HCT116 (cell line): ENCODE data around the gene CELF1. TPM values are rescaled to one million over a fixed set of nuclear protein-coding genes. Genes with fewer than 3 reads are reported as not detected.

Experiments used
- ATAC-seq: fragments of 200-7000 bp; cut with Tn5 transposase; 2 replicates; pipeline ENCODE4 v1.9.1; 2020; ENCODE audit warnings: mild to moderate bottlenecking, moderate library complexity
- BruUV-seq: library from RNA; stranded (reverse); fragments of 400-500 nt; replicated peaks from 2 replicates; lab custom pipeline; 2021; lab: Mats Ljungman, UMichigan
- CTCF ChIA-PET: fragments of 300-600 bp; sonication (Branson Sonifier 250); formaldehyde crosslinking; loops from one replicate; lab custom pipeline; 2021; ENCODE audit warnings: antibody characterized with exemption; lab: Charles Lee
- POLR2A ChIA-PET: fragments of 300-600, 350-600 bp; sonication (Branson Sonifier 250); formaldehyde crosslinking; loops from one replicate; lab custom pipeline; 2021; ENCODE audit warnings: antibody characterized with exemption; lab: Charles Lee
- RAD21 ChIA-PET, 2 experiments: fragments of 300-600 bp; sonication (Branson Sonifier 250); formaldehyde crosslinking; loops; one replicate each; lab custom pipeline; 2023; ENCODE audit warnings: low total read pairs in 2 of 2; ENCODE audit not compliant: uncharacterized antibody in 2 of 2, unreplicated experiment in 2 of 2, low non-redundant PET in 1 of 2; lab: Charles Lee
- DNase-seq: peaks from one replicate; pipeline ENCODE4 v3.0.0-alpha.2; 2010; ENCODE audit warnings: low read depth, low spot score
- H2AFZ ChIP-seq: fragments of 200-600 bp; shearing (Covaris generic), sonication (generic); 2 replicates; pipeline ENCODE4 v1.6.1; 2017; ENCODE audit warnings: low read depth, mixed run types, mixed read lengths, antibody characterized with exemption, low read length; ENCODE audit not compliant: poor library complexity, severe bottlenecking
- H3K27ac ChIP-seq: 2 replicates; pipeline ENCODE4 v1.5.1; 2012; ENCODE audit warnings: low read depth, low read length
- H3K27me3 ChIP-seq: fragments of 200-600 bp; sonication (generic); 2 replicates; pipeline ENCODE4 v1.6.1; 2016; ENCODE audit warnings: mixed run types, low read length, mixed read lengths; ENCODE audit not compliant: insufficient read depth
- H3K36me3 ChIP-seq, 2 experiments: fragments of 200-500 bp in 1 of 2; fragments of 200-600 bp in 1 of 2; sonication (Bioruptor generic) in 1 of 2; sonication (generic) in 1 of 2; 2 replicates each; pipeline versions ENCODE4 v1.5.1 to v1.6.1; 2014 to 2016; ENCODE audit warnings: low read length in 2 of 2, inconsistent platforms in 1 of 2, mixed read lengths in 1 of 2, mixed run types in 1 of 2; ENCODE audit not compliant: insufficient read depth in 2 of 2, control insufficient read depth in 1 of 2
- H3K4me1 ChIP-seq, 2 experiments: fragments of 200-600 bp in 1 of 2; sonication (generic) in 1 of 2; 2 replicates each; pipeline versions ENCODE4 v1.5.1 to v1.6.1; 2012 to 2017; ENCODE audit warnings: low read length in 2 of 2, inconsistent platforms in 1 of 2, mild to moderate bottlenecking in 1 of 2, mixed read lengths in 1 of 2, mixed run types in 1 of 2, moderate library complexity in 1 of 2; ENCODE audit not compliant: insufficient read depth in 2 of 2, control insufficient read depth in 1 of 2
- H3K4me2 ChIP-seq: fragments of 200-600 bp; sonication (generic); 2 replicates; pipeline ENCODE4 v1.6.1; 2017; ENCODE audit warnings: mixed run types, low read length, mixed read lengths
- H3K4me3 ChIP-seq, 2 experiments: fragments of 200-600 bp in 1 of 2; sonication (generic) in 1 of 2; replicated peaks in 1 of 2; 2 replicates each; pipeline ENCODE4 v1.5.1; 2011 to 2016; ENCODE audit warnings: low read length in 2 of 2, control low read depth in 1 of 2, low read depth in 1 of 2, mild to moderate bottlenecking in 1 of 2, mixed read lengths in 1 of 2, mixed run types in 1 of 2
- H3K79me2 ChIP-seq: fragments of 200-600 bp; sonication (generic); 2 replicates; pipeline ENCODE4 v1.6.1; 2017; ENCODE audit warnings: mild to moderate bottlenecking, mixed run types, low read length, moderate library complexity, mixed read lengths; ENCODE audit not compliant: insufficient read depth
- H3K9ac ChIP-seq: fragments of 200-600 bp; sonication (generic); 2 replicates; pipeline ENCODE4 v1.6.1; 2016; ENCODE audit warnings: low read length, mixed read lengths
- H3K9me2 ChIP-seq: fragments of 200-600 bp; sonication (generic), shearing (Covaris generic); 2 replicates; pipeline ENCODE4 v1.6.1; 2017; ENCODE audit warnings: mixed run types, mild to moderate bottlenecking, moderate library complexity; ENCODE audit not compliant: insufficient read depth
- H3K9me3 ChIP-seq, 2 experiments: fragments of 200-500 bp in 1 of 2; fragments of 200-600 bp in 1 of 2; sonication (Bioruptor generic) in 1 of 2; sonication (generic) in 1 of 2; 2 replicates each; pipeline ENCODE4 v1.6.1; 2014 to 2017; ENCODE audit warnings: low read length in 2 of 2, mixed read lengths in 2 of 2, inconsistent platforms in 1 of 2, low read depth in 1 of 2, mild to moderate bottlenecking in 1 of 2, mixed run types in 1 of 2, moderate library complexity in 1 of 2; ENCODE audit not compliant: control insufficient read depth in 1 of 2, insufficient read depth in 1 of 2
- H4K20me1 ChIP-seq: fragments of 200-600 bp; sonication (generic), shearing (Covaris generic); 2 replicates; pipeline ENCODE4 v1.6.1; 2017; ENCODE audit warnings: mixed run types, mild to moderate bottlenecking, moderate library complexity; ENCODE audit not compliant: insufficient read depth
- ATF3 ChIP-seq: IDR thresholded peaks from 2 replicates; pipeline ENCODE4 v1.6.1; 2012
- CEBPB ChIP-seq: IDR thresholded peaks from 2 replicates; pipeline ENCODE4 v1.6.1; 2012; ENCODE audit warnings: low read depth
- EGR1 ChIP-seq: IDR thresholded peaks from 2 replicates; pipeline ENCODE4 v1.6.1; 2012; ENCODE audit warnings: low read depth
- EZH2 ChIP-seq: fragments of 200-600 bp; sonication (generic); IDR thresholded peaks from 2 replicates; pipeline ENCODE4 v1.6.1; 2017; ENCODE audit warnings: antibody characterized with exemption, mixed run types
- EZH2phosphoT487 ChIP-seq: fragments of 200-600 bp; IDR thresholded peaks from 2 replicates; pipeline ENCODE4 v1.6.1; 2018; ENCODE audit warnings: antibody characterized with exemption, borderline replicate concordance
- FOSL1 ChIP-seq: IDR thresholded peaks from 2 replicates; pipeline ENCODE4 v1.6.1; 2012; ENCODE audit warnings: low read depth
- MAX ChIP-seq: IDR thresholded peaks from 2 replicates; pipeline ENCODE4 v1.6.1; 2012
- POLR2A ChIP-seq: IDR thresholded peaks from 2 replicates; pipeline ENCODE4 v1.7.0; 2011; ENCODE audit warnings: borderline replicate concordance; ENCODE audit not compliant: insufficient read depth, insufficient read length; ENCODE audit errors: extremely low read depth
- RAD21 ChIP-seq: IDR thresholded peaks from 2 replicates; pipeline ENCODE4 v1.6.1; 2012; ENCODE audit warnings: low read depth, mild to moderate bottlenecking
- SIN3A ChIP-seq: IDR thresholded peaks from 2 replicates; pipeline ENCODE4 v1.6.1; 2012; ENCODE audit warnings: low read depth
- SP1 ChIP-seq: IDR thresholded peaks from 2 replicates; pipeline ENCODE4 v1.6.1; 2012; ENCODE audit warnings: low read depth
- SRF ChIP-seq: IDR thresholded peaks from 2 replicates; pipeline ENCODE4 v1.6.1; 2012; ENCODE audit warnings: low read depth
- TCF7L2 ChIP-seq: IDR thresholded peaks from 2 replicates; pipeline ENCODE4 v1.7.0; 2011; ENCODE audit warnings: borderline replicate concordance, inconsistent platforms; ENCODE audit not compliant: insufficient read depth, insufficient read length; ENCODE audit errors: extremely low read depth
- YY1 ChIP-seq: IDR thresholded peaks from 2 replicates; pipeline ENCODE4 v1.6.1; 2011; ENCODE audit warnings: low read length, low read depth, moderate library complexity, mild to moderate bottlenecking; ENCODE audit not compliant: insufficient replicate concordance; ENCODE audit errors: extremely low read depth
- ZFX ChIP-seq: fragments of 450-650 bp; IDR thresholded peaks from 2 replicates; pipeline ENCODE4 v1.6.1; 2017
- ZNF274 ChIP-seq: fragments of 200-500 bp; sonication (Bioruptor generic); IDR thresholded peaks from 2 replicates; pipeline ENCODE4 v1.6.1; 2014; ENCODE audit warnings: mild to moderate bottlenecking, low read depth, low read length, inconsistent platforms
- intact Hi-C: fragments of 100-400 bp; cut with micrococcal nuclease; formaldehyde crosslinking; loops from 2 replicates; pipeline ENCODE4 v1.10.0; 2022
- total RNA-seq: library from RNA; stranded (reverse); gene quantifications from one replicate; pipeline ENCODE4 v1.2.1, GENCODE V29; 2021; ENCODE audit not compliant: unreplicated experiment
- TF ChIP-seq, protein P1 (sequence below): IDR thresholded peaks from 2 replicates; pipeline ENCODE4 v1.6.1; 2012; ENCODE audit warnings: low read depth
- TF ChIP-seq, protein P2 (sequence below), 3 experiments: fragments of 200-600 bp in 1 of 3; sonication (generic) in 1 of 3; IDR thresholded peaks in 2 of 3; conservative IDR thresholded peaks in 1 of 3; 2 replicates each; pipeline ENCODE4 v1.5.1; 2012 to 2017; ENCODE audit warnings: low read depth in 2 of 3, low read length in 2 of 3, antibody characterized with exemption in 1 of 3, borderline replicate concordance in 1 of 3, control low read depth in 1 of 3, mild to moderate bottlenecking in 1 of 3, mixed read lengths in 1 of 3, mixed run types in 1 of 3, moderate library complexity in 1 of 3; ENCODE audit not compliant: insufficient read depth in 1 of 3
- TF ChIP-seq, protein P3 (sequence below): IDR thresholded peaks from 2 replicates; pipeline ENCODE4 v1.6.1; 2011; ENCODE audit warnings: mild to moderate bottlenecking, low read length, moderate library complexity; ENCODE audit not compliant: insufficient replicate concordance; ENCODE audit errors: extremely low read depth

Gene CELF1
- total RNA-seq, 1 experiment from 2014 or later = 133 TPM

GRCh38 chr11:47438721-47439120 is 114.2 kb downstream of the CELF1 start:
- POLR2A ChIA-PET = no interaction called here
- Histone ChIP-seq H2AFZ (no peak overlapping the region), H3K79me2 (no peaks in the 10 kb centered on the region), H3K9me3 (no peaks in the 10 kb centered on the region), H3K4me1 (no peaks in the 10 kb centered on the region), H3K9me2 (no peaks in the 10 kb centered on the region), H3K36me3 (no peaks in the 10 kb centered on the region), H3K27ac (no peak overlapping the region), H4K20me1 (no peaks in the 10 kb centered on the region), H3K4me3 (no peak overlapping the region), H3K4me2 (no peak overlapping the region), H3K9ac (no peak overlapping the region), H3K27me3 (no peaks in the 10 kb centered on the region)
- DNase-seq = no peak
- TF ChIP-seq FOSL1 = no peak
- TF ChIP-seq MAX = no peak
- TF ChIP-seq, protein P1, sequence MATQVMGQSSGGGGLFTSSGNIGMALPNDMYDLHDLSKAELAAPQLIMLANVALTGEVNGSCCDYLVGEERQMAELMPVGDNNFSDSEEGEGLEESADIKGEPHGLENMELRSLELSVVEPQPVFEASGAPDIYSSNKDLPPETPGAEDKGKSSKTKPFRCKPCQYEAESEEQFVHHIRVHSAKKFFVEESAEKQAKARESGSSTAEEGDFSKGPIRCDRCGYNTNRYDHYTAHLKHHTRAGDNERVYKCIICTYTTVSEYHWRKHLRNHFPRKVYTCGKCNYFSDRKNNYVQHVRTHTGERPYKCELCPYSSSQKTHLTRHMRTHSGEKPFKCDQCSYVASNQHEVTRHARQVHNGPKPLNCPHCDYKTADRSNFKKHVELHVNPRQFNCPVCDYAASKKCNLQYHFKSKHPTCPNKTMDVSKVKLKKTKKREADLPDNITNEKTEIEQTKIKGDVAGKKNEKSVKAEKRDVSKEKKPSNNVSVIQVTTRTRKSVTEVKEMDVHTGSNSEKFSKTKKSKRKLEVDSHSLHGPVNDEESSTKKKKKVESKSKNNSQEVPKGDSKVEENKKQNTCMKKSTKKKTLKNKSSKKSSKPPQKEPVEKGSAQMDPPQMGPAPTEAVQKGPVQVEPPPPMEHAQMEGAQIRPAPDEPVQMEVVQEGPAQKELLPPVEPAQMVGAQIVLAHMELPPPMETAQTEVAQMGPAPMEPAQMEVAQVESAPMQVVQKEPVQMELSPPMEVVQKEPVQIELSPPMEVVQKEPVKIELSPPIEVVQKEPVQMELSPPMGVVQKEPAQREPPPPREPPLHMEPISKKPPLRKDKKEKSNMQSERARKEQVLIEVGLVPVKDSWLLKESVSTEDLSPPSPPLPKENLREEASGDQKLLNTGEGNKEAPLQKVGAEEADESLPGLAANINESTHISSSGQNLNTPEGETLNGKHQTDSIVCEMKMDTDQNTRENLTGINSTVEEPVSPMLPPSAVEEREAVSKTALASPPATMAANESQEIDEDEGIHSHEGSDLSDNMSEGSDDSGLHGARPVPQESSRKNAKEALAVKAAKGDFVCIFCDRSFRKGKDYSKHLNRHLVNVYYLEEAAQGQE = no peak
- no peak for TF ChIP-seq CEBPB
- TF ChIP-seq ZNF274 = no peak
- no peak for TF ChIP-seq RAD21
- no peak for TF ChIP-seq SIN3A
- no peak for TF ChIP-seq TCF7L2
- TF ChIP-seq, protein P2, sequence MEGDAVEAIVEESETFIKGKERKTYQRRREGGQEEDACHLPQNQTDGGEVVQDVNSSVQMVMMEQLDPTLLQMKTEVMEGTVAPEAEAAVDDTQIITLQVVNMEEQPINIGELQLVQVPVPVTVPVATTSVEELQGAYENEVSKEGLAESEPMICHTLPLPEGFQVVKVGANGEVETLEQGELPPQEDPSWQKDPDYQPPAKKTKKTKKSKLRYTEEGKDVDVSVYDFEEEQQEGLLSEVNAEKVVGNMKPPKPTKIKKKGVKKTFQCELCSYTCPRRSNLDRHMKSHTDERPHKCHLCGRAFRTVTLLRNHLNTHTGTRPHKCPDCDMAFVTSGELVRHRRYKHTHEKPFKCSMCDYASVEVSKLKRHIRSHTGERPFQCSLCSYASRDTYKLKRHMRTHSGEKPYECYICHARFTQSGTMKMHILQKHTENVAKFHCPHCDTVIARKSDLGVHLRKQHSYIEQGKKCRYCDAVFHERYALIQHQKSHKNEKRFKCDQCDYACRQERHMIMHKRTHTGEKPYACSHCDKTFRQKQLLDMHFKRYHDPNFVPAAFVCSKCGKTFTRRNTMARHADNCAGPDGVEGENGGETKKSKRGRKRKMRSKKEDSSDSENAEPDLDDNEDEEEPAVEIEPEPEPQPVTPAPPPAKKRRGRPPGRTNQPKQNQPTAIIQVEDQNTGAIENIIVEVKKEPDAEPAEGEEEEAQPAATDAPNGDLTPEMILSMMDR (IDR thresholded peaks at IDR 0.05 in 2 of 3, conservative IDR thresholded peaks at IDR 0.05 in 1 of 3; ENCODE audit: borderline replicate concordance in 1 of 3, insufficient read depth in 1 of 3, low read depth in 2 of 3, low read length in 2 of 3) = no peak
- no peak for TF ChIP-seq EZH2
- TF ChIP-seq SP1 = no peak
- TF ChIP-seq, protein P3, sequence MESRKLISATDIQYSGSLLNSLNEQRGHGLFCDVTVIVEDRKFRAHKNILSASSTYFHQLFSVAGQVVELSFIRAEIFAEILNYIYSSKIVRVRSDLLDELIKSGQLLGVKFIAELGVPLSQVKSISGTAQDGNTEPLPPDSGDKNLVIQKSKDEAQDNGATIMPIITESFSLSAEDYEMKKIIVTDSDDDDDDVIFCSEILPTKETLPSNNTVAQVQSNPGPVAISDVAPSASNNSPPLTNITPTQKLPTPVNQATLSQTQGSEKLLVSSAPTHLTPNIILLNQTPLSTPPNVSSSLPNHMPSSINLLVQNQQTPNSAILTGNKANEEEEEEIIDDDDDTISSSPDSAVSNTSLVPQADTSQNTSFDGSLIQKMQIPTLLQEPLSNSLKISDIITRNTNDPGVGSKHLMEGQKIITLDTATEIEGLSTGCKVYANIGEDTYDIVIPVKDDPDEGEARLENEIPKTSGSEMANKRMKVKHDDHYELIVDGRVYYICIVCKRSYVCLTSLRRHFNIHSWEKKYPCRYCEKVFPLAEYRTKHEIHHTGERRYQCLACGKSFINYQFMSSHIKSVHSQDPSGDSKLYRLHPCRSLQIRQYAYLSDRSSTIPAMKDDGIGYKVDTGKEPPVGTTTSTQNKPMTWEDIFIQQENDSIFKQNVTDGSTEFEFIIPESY = no peak
- no peak for TF ChIP-seq EGR1
- no peak for TF ChIP-seq SRF
- TF ChIP-seq ZFX = no peak
- no peak for TF ChIP-seq ATF3
- TF ChIP-seq YY1 = no peak
- TF ChIP-seq POLR2A = no peak
- TF ChIP-seq EZH2phosphoT487 = no peak
- RAD21 ChIA-PET = no interaction called here
- CTCF ChIA-PET = no interaction called here
- ATAC-seq = no peak
- BruUV-seq = no TSS peak
- intact Hi-C loops = no loop called here
